ENCODE measurements around the gene ZDHHC11B.
A peak's percentile ranks its signal among the peaks of the same experiment; 100 is the strongest.
"Not testable (repeated sequence)": the region's sequence is repeated elsewhere in the genome, so short reads cannot be mapped to it uniquely, and the experiment has no call there.

The ZDHHC11B gene

DNA sequence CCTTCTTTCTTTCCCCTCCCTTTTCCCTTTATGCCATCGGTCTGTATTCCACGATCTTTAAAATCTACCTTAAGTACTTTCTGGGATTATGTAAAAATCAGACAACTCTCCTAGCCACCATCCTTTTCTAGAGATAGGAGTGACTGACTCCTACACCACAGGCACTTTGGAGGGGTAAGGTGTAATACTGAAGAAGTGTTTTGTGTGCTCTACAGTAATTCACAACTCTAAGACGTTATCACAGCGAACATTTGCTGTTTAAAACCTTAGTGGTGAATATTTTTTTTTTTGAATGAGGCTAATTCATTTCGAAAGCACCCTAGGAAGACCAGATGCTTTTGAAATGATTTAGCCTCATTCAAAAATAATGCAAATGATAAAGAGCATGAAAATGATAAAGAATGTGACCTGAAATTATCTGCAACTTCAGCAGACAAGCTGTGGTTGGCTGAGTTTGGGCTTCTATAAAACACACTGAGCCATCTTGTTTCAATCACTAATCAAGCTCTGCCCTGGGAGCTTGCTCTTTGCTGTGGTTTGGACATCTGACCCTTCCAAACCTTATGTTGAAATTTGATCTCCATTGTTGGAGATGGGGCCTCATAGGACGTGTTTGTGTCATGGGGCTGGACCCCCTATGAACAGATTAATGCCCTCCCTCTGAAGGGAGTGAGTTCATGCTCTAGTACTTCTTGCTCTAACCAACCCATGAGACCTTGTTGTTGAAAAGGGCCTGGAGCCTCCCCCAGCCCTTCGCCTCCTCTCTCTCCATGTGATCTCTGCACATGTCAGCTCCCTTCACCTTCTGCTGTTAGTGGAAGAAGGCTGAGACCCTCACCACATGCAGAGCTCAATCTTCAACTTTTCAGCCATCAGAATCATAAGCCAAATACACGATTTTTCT, 70.1 kb downstream of the ZDHHC11B start:
- not testable (repeated sequence) for DNase-seq (ENCODE audit: low read depth)

DNA sequence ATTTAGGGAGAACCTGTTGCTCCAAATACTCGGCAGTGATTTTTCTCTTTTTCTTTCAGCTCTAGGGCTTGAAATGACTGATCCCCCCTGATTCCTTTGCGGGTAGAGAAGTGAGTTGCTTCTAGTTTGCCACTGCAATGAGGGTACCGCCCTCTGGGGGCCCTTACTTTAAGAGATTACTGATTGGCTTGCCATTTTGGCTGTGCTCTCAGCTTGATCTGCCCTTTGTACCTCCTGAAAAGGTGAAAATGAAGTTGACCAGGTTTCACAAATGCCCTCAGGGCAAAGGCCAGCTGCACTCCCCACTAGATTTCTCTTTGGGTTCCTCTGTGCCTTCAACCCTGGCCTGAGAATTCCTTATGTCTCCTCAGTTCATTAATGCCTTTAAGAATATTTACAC, 70.8 kb downstream of the ZDHHC11B start:
- DNase-seq (ENCODE audit: low read depth), result not testable (repeated sequence)

DNA sequence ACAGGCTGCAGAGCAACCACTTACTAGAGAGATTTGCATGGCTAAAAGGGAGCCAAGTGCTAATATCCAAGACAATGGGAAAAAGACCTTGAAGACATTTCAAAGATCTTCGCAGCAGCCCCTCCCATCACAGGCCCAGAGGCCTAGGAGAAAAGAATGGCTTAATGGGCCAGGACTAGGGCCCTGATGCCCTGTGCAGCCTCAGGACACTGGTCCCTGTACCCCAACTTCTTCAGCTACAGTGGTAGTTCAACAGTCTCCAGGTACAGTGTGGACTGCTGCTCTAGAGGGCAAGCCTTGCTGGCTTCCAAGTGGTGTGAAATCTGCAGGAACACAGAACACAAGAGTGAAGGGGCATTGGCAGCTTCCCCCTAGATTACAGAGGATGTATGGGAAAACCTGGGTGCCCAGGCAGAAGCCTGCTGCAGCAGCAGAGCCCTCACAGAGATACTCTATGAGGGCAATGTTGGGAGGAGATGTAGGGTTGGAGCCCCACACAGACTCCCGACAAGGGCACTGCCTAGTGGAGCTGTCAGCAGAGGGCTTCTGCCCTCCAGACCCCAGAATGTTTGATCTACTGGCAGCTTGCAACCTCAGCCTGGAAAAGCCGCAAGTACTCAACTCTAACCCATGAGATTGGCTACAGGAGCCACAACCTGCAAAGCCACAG, 75.5 kb downstream of the ZDHHC11B start:
- not testable (repeated sequence) for DNase-seq (ENCODE audit: low read depth)

DNA sequence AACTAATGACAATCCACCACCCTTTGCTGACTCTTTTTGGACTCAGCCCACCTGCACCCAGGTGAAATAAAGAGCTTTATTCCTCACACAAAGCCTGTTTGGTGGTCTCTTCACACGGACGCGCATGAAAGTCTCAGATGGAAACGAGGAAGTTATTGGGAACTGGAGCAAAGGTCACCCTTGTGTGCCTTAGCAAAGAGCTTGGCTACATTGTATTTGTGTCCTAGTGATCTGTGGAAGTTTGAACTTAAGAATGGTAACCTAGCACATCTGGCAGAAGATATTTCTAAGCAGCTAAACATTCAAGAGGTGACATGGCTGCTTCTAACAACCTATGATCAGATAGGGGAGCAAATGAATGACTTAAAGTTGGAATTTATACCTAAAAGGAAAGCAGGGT, 76.2 kb downstream of the ZDHHC11B start:
- not testable (repeated sequence) for DNase-seq (ENCODE audit: low read depth)

DNA sequence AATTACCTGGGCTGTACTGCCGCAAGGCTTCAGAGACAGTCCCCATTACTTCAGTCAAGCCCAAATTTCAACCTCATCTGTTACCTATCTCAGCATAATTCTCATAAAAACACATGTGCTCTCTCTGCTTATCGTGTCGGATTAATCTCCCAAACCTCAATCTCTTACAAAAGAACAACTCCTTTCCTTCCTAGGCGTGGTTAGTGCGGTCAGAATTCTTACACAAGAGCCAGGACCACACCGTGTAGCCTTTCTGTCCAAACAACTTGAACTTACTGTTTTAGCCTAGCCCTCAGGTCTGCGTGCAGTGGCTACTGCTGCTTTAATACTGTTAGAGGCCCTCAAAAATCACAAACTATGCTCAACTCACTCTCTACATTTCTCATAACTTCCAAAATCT, 78.4 kb downstream of the ZDHHC11B start:
- DNase-seq (ENCODE audit: low read depth), result not testable (repeated sequence)

DNA sequence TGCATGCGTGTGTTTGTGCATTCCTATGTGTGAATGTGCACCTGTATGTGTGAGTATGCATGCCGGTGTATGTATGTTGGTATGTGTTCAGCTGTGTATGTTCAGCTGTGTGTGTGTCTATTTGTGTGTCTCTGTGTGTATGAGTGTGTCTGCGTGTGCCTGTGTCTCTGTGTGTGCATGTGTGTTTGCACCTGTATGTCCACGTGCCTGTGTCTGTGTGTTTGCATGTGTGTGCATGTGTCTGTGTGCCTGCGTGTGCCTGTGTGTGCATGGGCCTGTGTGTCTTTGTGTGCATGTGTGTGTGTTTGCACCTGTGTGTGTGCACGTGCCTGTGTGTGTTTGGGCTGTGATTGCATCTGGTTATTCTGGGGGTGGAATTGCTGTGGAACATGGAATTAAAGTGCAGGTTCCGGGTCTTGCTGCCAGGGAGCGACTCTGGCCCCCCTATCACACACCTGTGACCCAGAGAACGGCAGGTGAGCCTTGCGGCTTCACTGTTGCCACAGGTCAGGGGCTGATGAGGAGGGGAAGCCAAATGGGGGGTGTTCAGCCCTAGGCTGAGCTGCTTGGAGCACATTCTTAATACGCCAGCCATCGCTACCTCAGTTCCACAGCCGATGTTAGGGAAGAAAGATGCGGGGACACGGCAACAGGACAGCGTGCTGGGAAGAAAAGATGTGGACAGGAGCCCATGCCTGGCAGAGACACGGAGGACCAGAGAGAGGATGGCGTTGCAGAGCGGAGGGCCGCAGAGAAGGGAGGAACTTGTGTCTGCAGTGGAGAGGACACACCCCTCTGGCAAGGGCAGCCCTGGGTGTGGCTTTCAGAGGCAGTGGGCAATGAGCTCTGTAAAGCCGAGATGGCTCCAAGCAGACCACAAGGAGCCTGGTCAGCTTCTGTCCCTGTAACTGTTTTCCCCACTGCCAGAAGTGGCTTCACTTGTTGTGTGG, 87.5 kb downstream of the ZDHHC11B start:
- not testable (repeated sequence) for DNase-seq (ENCODE audit: low read depth)

DNA sequence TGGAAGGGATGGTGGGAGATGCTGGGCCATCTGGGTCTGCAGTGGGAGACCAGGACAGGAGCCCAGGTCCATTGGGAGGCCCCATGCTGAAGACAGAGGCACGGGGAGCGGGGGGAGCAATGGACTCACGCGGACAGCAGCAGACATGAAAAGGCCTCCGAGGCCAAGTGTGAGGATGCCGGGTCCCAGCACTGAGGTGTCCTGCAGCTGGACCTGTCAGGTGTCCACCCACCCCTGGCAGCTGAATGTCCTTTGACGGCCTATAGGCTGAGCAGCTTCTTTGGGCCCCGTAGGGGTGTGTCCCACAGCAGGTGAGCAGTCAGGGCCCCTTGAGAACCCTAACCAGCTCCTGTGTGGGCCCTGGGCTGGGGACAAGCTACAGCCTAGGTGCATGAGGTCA, 88.3 kb downstream of the ZDHHC11B start:
- not testable (repeated sequence) for DNase-seq (ENCODE audit: low read depth)

DNA sequence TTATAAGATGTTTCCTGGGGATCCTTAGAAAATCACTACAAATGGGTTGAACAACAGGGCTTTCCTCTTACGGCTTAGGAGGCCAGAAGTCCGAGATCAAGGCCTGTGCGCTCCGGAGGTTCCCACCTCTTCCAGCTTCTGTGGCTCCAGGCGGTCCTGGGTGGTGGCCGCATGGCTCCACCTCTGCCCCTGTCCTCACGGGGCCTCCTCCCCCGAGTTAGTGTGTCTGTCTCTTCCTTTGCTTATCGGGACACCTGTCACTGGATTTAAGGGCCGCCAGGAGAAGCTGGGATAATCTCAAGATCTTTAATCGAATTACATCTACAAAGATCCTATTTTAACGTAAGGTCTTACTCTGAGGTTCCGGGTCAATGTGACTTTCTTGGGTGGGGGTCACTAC, 89.1 kb downstream of the ZDHHC11B start:
- not testable (repeated sequence) for DNase-seq (ENCODE audit: low read depth)

DNA sequence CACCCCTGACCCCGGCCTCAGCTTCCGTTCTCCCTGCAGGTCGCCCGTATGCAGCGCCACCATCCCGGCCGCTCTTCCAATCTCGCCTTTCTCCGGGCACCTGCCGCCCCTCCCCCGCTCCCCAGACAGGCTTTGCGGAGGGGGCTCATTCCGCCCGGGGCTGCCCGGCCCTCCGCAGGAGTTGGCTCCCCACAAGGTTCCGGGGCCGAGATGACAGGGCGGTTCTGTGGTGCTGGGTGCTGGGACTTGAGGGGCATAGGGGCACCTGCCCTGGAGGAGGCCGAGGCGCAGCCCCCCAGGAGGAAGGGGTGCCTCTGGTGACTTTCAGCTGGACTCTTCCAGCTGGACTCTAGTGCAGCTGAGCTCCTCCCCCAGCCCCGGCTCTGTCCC, 90.5 kb downstream of the ZDHHC11B start:
- DNase-seq (ENCODE audit: low read depth), result not testable (repeated sequence)

DNA sequence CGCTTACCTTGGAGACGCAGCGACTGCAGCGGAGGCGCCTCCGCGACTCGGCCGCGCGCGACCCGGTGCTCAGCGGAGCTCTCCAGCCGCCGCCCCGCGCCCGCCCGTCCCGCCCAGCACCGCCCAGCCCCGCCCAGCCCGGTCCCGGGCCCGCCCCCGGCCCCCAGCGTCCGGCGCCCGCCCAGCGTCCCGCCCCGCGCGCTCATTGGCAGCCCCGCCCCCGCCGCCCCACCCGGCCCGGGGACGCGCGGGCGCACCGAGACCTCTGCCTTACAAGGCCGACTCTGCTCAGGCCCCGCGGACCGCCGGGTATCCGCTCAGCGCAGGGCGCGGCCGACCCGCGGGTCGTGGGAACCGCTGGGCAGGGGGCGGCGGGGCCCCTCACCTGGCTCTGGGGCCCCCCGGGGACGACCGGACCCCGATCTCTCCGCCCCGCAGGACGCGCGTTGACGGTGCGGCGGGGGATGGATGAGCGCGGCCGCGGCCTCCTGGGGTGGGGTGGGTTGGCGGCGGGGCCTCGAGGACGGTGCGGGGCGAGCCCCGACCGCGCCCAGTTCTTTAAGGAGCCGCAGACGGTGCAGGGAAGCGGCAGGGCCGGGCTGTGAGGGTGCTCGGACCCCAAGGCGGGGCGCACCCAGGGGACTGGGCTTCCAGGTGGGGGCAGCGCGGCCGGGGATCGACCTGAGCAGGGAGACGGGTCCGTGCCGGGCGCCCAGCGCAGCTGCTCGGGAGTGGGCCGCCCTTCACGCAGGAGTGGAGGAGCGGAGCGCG, 91.1 kb downstream of the ZDHHC11B start, which contains the start of gene TPPP:
TSS of gene TPPP (minus strand) at position 82 of the 771 bp plus-strand sequence. CDS start 15,292 bp downstream, outside the sequence.
- peak; percentile 74 for DNase-seq (ENCODE audit: low read depth)

DNA sequence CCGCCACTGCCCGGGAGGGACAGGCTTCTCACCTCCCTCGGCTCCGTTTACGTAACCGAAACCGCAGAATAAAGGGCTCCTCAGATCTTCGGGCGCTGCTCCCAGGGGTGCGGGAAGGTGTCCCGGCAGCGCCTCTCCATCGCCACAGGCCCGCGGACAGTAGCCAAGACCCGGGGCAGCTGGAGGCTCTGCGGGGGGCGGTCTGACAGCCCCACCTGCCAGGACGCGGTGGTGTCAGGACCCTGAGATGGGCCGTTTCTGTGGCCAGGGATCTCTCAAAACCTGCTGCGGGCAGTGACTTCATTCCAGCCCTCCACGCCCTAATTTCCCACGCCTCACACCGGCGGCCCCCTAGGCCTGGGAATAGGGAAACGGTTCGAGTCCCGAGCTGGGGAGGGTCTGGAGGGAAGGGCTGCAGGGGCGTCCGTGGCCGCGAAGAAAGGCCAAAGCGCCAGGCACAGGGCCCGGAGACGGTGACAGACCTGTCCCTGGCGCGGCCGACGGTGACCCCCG, 91.9 kb downstream of the ZDHHC11B start:
- DNase-seq (ENCODE audit: low read depth), result not testable (repeated sequence)

DNA sequence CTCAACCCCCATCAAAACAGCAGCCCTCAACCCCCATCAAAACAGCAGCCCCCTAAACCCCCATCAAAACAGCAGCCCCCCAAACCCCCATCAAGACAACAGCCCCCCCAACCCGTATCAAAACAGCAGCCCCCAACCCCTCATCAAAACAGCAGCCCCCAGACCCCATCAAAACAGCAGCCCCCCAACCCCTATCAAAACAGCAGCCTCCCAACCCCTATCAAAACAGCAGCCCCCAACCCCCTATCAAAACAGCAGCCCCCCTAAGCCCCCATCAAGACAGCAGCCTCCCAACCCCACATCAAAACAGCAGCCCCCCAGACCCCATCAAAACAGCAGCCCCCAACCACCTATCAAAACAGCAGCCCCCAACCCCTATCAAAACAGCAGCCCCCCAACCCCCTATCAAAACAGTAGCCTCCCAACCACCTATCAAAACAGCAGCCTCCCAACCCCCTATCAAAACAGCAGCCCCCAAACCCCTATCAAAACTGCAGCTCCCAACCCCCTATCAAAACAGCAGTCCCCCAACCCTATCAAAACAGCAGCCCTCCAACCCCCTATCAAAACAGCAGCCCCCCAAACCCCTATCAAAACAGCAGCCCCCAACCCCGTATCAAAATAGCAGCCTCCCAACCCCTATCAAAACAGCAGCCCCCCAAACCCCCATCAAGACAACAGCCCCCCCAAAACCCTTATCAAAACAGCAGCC, 92.6 kb downstream of the ZDHHC11B start:
- no peak for DNase-seq (ENCODE audit: low read depth)

DNA sequence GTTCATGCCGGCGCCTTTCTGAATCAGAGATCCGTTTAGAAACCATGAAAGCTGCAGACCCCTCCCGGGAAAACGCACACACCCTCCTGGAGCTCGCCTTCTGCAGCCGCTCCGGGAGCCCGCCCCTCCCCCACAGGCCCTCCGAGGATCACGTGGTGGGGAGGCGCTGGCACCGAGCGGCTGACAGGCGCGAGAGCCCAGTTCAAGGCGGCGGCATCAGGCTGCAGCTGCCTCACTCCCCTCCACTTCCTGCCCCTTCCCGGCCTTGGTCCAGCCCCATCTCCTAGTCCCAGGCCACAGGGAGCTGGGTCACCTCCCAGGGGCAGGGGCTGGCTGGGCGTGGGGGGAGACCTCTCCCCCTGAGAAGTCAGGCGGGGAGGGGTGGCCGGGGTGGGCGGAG, 93.5 kb downstream of the ZDHHC11B start:
- not testable (repeated sequence) for DNase-seq (ENCODE audit: low read depth)

DNA sequence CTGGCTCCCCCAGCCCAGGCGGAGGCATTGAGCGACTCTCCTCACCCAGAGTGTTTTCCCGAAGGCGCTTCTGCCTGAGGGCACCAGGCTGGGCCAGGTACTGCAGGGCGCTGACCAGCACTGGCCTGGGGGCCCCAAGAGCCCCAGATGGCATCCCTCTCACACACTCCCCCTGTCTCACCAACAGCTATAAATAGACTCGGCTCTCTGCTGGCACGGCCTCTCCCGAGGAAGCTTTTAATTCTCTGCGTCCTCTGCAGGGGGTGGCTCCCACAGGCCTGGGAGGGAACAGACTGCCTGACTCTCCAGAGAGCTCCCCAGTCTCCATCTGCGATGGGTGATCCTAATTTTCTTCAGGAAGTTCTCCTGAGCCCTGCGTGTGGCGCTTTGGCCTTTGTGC, 94.2 kb downstream of the ZDHHC11B start:
- DNase-seq (ENCODE audit: low read depth), result not testable (repeated sequence)

DNA sequence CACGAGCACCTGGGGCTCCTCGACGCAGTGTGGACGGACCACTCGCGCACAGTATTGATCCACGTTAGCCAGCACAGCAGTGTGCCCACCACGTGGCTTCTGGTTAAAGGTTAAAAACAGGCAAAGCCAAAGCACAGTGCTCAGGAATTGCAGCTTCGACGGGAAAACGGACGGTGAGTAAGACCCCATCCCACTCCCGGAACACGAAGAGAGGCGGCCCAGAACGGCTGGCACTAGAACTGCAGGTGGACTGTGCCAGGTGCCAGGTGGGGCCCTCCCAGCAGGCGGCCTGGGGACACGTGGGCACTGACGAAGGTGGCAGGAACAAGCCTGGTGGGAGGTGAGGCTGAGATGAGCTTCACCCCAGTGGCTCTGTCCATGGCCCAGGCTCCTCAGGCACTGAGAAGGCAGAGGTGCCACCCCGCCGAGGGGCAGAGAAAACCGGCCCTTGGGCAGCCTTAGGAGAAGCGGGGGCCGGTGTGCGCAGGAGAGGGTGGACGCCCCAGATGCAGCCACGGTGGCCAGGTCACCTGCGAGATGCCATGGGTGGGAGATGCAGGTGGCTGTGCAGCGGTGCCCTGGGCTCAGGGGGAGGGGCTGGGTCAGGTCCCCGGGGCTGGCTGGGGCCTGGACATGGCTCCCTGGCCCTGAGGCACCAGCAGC, 96.0 kb downstream of the ZDHHC11B start:
- DNase-seq (ENCODE audit: low read depth), result not testable (repeated sequence)

DNA sequence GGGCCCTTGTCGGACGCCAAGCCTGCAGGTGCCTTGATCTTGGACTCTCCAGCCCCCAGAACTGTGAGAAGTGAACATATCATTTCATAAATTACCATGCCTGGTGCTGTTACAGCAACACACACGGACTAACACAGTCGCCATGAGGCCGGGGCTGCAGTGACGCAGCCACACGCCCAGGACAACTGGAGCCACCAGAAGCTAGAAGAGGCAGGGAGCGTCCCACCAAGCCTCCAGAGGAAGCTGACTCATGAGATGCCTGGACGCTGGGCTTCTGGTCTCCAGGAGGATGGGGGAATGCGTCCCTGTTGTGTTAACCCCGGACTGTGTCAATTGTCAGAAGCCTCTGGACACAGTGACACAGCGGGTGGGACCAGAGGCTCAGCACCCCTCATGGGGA, 97.6 kb downstream of the ZDHHC11B start:
- DNase-seq (ENCODE audit: low read depth), result not testable (repeated sequence)

DNA sequence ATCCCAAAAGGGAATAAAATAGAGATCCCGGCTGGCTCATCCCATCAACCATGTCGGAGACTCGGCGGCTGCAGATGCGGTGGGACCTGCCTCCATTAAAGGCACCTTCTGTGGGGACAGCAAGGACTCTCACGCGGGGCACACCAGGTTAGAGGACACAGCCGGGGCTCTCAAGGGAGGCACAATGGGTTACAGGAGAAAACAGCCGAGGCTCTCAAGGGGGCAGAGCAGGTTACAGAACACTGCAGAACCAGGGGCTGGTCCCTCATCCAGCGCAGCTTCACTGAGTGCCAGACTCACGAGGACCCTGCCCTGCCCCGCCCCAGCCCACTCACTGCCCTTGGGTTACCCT, 98.4 kb downstream of the ZDHHC11B start:
- not testable (repeated sequence) for DNase-seq (ENCODE audit: low read depth)

DNA sequence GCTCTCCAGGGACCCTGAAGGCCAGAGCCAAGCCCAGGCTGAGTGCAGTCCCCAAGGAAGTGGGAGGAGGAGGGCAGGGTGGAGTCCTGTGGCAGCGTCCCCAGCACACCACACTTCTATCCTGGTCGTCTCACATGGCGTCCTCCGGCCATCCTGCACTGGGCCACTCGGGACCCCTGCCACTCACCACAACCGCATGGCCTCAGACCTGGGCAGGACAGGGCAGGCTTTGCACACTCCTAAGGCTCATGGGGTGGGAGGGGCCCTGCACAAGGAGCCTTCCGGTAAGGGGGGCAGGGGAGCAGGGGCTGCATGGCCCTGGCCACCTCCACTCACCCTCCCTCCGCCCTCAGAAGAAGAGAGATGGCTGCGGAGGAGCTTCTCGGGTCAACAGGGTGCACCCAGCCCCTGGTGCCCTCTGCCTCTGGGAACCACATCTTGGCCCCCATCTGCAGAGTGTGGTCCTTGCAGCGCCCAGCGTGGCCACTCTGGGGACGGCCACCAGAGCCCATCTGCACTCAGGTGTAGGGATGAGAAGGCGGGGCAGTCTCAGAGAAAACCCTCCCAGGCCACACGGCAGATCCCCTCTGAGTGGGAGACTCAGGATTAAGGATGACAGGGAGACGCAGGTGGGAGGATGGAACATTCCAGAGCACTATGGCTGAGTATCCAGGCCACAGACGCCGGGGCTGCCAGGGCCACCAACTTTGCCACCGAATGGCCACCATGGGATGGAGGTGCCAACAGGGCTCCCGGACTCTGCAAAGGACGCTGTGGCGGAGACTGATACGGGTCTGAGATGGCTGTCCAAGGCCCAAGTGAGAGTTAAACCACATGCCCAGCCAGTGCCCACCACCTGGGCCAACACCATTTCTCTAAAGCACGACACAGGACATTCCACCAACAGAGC, 99.0 kb downstream of the ZDHHC11B start:
- no peak for DNase-seq (ENCODE audit: low read depth)

DNA sequence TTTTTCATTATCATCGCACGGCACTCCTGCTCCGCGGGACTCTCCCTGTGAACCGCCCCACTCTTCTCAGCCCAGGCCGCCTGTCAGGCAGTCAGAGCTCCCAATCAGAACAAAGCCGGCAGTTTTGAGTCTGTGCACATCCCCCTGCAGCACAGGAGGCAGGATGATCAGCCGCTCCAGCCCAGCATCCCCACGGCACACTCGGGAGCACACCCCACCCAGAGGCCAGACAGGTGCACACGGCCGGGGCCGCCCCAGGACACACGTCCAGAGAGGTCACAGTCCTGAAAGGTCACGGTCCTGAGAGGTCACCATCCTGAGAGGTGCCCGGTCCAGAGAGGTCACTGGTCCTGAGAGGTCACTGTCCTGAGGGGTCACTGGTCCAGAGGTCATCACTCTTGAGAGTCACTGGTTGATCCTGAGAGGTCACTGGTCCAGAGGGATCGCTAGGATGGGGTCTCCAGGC, 99.7 kb downstream of the ZDHHC11B start:
- no peak for DNase-seq (ENCODE audit: low read depth)
